Measurements from ENCODE around the gene FYTTD1.

FYTTD1 gene

DNA sequence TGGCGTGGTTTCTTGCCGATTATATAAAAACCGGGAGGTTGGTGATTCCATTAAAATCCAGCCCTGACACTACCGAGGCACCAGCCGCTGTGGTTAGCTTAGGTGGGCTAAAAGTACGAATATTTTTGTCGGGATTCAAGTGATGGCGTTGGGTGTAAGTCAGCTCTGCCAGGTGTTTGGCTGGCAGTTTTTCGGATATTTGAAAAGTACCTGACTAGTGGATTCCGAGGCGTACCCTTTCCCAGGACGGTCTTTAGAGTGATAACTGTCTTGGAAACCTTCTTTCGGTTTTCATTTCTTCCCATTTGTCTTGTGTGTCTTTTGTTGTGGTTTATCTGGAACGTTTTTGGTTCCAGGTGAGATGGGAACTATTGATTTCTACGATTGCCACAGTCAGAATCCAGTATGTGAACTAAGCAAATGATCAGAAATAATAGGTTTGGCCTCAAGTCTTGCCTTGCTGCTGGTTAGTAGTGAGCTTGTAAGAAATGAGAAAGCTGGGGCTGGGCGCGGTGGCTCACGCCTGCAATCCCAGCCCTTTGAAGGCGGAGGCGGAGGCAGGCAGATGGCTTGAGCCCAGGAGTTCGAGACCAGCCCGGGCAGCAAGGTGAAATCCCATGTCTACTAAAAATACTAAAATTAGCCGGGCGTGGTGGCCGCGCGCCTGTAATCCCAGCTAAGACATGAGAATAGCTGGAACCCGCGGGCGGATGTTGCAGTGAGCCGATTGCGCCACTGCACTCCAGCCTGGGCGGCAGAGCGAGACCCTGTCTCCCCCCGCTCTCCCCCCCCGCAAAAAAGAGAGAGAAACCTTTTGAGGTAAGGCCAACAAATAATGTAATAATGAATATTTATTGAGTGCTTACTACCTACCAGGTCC lies 1.4 kb downstream of the FYTTD1 start:
- TF ChIP-seq EZH2phosphoT487 (IDR thresholded peaks at IDR 0.05; ENCODE audit: borderline replicate concordance, low read length): no peak
- TF ChIP-seq, protein P1, sequence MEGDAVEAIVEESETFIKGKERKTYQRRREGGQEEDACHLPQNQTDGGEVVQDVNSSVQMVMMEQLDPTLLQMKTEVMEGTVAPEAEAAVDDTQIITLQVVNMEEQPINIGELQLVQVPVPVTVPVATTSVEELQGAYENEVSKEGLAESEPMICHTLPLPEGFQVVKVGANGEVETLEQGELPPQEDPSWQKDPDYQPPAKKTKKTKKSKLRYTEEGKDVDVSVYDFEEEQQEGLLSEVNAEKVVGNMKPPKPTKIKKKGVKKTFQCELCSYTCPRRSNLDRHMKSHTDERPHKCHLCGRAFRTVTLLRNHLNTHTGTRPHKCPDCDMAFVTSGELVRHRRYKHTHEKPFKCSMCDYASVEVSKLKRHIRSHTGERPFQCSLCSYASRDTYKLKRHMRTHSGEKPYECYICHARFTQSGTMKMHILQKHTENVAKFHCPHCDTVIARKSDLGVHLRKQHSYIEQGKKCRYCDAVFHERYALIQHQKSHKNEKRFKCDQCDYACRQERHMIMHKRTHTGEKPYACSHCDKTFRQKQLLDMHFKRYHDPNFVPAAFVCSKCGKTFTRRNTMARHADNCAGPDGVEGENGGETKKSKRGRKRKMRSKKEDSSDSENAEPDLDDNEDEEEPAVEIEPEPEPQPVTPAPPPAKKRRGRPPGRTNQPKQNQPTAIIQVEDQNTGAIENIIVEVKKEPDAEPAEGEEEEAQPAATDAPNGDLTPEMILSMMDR (IDR thresholded peaks at IDR 0.05; ENCODE audit: low read depth, low read length, poor library complexity, severe bottlenecking): no peak
- no peaks in the 10 kb centered on the region for H3K9me3 ChIP-seq (ENCODE audit: control insufficient read depth, insufficient read depth, low read length)
- peak overlapping the region; percentile 86 for H3K4me3 ChIP-seq (ENCODE audit: low read length)
- peaks cover 12% of the 10 kb centered on the region for H4K20me1 ChIP-seq (ENCODE audit: control insufficient read depth, insufficient read depth, low read depth, low read length)
- H3K4me1 ChIP-seq (ENCODE audit: control insufficient read depth, low read length): peaks cover 57% of the 10 kb centered on the region
- H3F3A ChIP-seq (ENCODE audit: control insufficient read depth, insufficient read depth): peaks cover 15% of the 10 kb centered on the region
- no peaks in the 10 kb centered on the region for H3K9me2 ChIP-seq (replicated peaks; ENCODE audit: control insufficient read depth, low read length)
- H3K4me2 ChIP-seq (ENCODE audit: low read length): peak overlapping the region; percentile 82
- peak overlapping the region; percentile 74 for H3K27ac ChIP-seq (ENCODE audit: low read depth, low read length)
- H3K36me3 ChIP-seq (ENCODE audit: control insufficient read depth, low read length): peaks cover 18% of the 10 kb centered on the region
- peaks cover 63% of the 10 kb centered on the region for H3K79me2 ChIP-seq (ENCODE audit: control insufficient read depth, low read length)
- H3K27me3 ChIP-seq (ENCODE audit: control insufficient read depth, low read length): no peaks in the 10 kb centered on the region

DNA sequence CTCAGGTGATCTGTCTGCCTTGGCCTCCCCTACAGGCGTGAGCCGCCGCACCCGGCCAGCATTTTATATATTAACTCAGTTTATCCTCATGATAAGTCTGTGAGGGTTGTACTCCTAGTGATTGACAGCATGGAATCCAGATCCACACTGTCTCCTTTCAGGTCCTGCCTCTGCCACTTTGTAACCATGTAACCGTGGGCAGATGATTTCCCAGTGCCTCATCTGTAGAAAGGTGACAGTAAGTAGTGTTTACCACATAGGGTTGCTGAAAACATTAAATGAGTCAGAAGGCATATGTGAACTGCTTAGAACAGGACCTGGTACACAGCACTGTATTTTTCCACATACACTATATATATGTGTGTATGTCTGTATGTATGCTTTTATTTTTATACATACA lies 2.4 kb downstream of the FYTTD1 start:
- Histone ChIP-seq H3K36me3 (ENCODE audit: control insufficient read depth, low read length) (peaks cover 28% of the 10 kb centered on the region), H3K9me3 (ENCODE audit: control insufficient read depth, insufficient read depth, low read length) (no peaks in the 10 kb centered on the region), H3K4me2 (ENCODE audit: low read length) (peak overlapping the region; percentile 82), H3K27ac (ENCODE audit: low read depth, low read length) (no peak overlapping the region), H3K4me1 (ENCODE audit: control insufficient read depth, low read length) (peaks cover 49% of the 10 kb centered on the region), H3F3A (ENCODE audit: control insufficient read depth, insufficient read depth) (peaks cover 14% of the 10 kb centered on the region), H3K4me3 (ENCODE audit: low read length) (peak overlapping the region; percentile 86), H4K20me1 (ENCODE audit: control insufficient read depth, insufficient read depth, low read depth, low read length) (peaks cover 17% of the 10 kb centered on the region), H3K79me2 (ENCODE audit: control insufficient read depth, low read length) (peaks cover 73% of the 10 kb centered on the region), H3K9me2 (replicated peaks; ENCODE audit: control insufficient read depth, low read length) (no peaks in the 10 kb centered on the region), H3K27me3 (ENCODE audit: control insufficient read depth, low read length) (no peaks in the 10 kb centered on the region)
- TF ChIP-seq EZH2phosphoT487 (IDR thresholded peaks at IDR 0.05; ENCODE audit: borderline replicate concordance, low read length): no peak
- TF ChIP-seq, protein P1 (IDR thresholded peaks at IDR 0.05; ENCODE audit: low read depth, low read length, poor library complexity, severe bottlenecking): no peak

DNA sequence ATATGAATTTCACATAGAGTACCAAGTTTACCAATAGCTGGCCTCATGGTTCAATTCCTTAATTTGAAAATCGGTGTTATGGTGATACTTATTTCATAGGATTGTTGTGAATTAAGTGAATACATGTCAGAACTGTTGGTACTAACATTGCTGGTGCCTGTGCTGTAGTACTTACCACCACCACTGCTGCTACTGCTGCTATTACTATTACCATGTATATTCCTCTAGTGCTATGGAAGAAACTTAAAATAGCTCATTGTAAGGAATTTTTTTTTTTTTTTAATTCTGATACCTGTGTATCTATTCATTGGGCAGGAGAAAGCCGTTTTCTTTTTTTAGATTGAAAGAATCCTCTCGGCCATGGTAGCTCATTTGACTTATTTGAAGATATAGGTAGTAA lies 3.6 kb downstream of the FYTTD1 start:
- peaks cover 37% of the 10 kb centered on the region for H3K36me3 ChIP-seq (ENCODE audit: control insufficient read depth, low read length)
- TF ChIP-seq, protein P1 (IDR thresholded peaks at IDR 0.05; ENCODE audit: low read depth, low read length, poor library complexity, severe bottlenecking): no peak
- no peak for TF ChIP-seq EZH2phosphoT487 (IDR thresholded peaks at IDR 0.05; ENCODE audit: borderline replicate concordance, low read length)
- peak overlapping the region; percentile 82 for H3K4me2 ChIP-seq (ENCODE audit: low read length)
- no peaks in the 10 kb centered on the region for H3K9me3 ChIP-seq (ENCODE audit: control insufficient read depth, insufficient read depth, low read length)
- no peaks in the 10 kb centered on the region for H3K9me2 ChIP-seq (replicated peaks; ENCODE audit: control insufficient read depth, low read length)
- H3K4me1 ChIP-seq (ENCODE audit: control insufficient read depth, low read length): peaks cover 42% of the 10 kb centered on the region
- peaks cover 17% of the 10 kb centered on the region for H4K20me1 ChIP-seq (ENCODE audit: control insufficient read depth, insufficient read depth, low read depth, low read length)
- H3F3A ChIP-seq (ENCODE audit: control insufficient read depth, insufficient read depth): peaks cover 9% of the 10 kb centered on the region; the same call in 1 of the 2 replicates
- peaks cover 82% of the 10 kb centered on the region for H3K79me2 ChIP-seq (ENCODE audit: control insufficient read depth, low read length)
- H3K27me3 ChIP-seq (ENCODE audit: control insufficient read depth, low read length): no peaks in the 10 kb centered on the region
- no peak overlapping the region for H3K27ac ChIP-seq (ENCODE audit: low read depth, low read length)
- H3K4me3 ChIP-seq (ENCODE audit: low read length): peak overlapping the region; percentile 17
